ENCODE measurements around the gene SLC39A7. TPM values are rescaled to one million over a fixed set of nuclear protein-coding genes. Genes with fewer than 3 reads are reported as not detected.

SLC39A7 gene
- total and polyA plus RNA-seq, 2 of the 13 experiments (the other 11 are each of a cell fraction or from before 2014, with no cell fraction given): 142 to 229 TPM

DNA sequence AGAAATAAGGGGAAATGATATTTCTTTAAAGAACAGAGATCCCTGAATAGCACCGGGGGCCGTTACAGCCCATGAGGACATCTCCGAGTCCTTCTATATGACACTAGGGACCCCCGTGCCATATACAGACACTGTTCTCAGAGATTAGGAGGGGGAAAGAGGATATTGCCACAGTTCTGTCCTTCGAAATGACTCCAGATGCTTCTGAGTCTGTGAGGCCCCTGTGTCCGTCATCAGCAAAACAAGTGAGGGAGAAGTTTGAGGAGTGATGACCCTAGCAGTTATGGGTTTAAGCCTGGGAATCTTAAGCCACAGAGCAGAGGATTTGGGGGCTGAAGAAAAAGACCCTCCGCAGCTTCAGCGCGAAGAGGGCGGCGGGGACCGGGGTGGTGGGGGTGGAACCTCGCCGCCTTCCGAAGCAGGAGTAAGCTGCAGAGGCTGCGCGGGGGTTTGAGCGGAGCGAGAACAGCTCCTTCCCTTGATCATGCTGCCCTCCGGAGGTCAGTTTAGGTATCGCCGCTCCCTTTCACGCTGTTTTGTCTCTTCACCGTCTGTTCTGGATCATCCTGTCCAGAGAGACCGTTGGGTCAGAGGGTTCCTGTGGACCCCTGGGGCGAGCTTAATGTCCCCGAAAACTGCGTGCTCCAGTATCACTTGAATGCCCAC is 47.4 kb downstream of the SLC39A7 start (continued):
- TF ChIP-seq KAT8 (CRISPR knock-in tag; IDR thresholded peaks at IDR 0.05) (peak; percentile 41; the same call in 1 of the 2 replicates), ZNF775 (CRISPR knock-in tag; IDR thresholded peaks at IDR 0.05; ENCODE audit: borderline replicate concordance) (no peak), ZNF431 (CRISPR knock-in tag; IDR thresholded peaks at IDR 0.05; ENCODE audit: borderline replicate concordance, low read depth) (no peak), KLF15 (CRISPR knock-in tag; IDR thresholded peaks at IDR 0.05; ENCODE audit: borderline replicate concordance) (no peak), ZNF792 (CRISPR knock-in tag; IDR thresholded peaks at IDR 0.05) (peak; percentile 73), RFX1 (IDR thresholded peaks at IDR 0.05) (no peak), KLF11 (CRISPR knock-in tag; IDR thresholded peaks at IDR 0.05) (no peak), ZSCAN21 (CRISPR knock-in tag; IDR thresholded peaks at IDR 0.05; ENCODE audit: borderline replicate concordance) (no peak), KAT7 (CRISPR knock-in tag; IDR thresholded peaks at IDR 0.05; ENCODE audit: borderline replicate concordance) (no peak), SMAD9 (CRISPR knock-in tag; IDR thresholded peaks at IDR 0.05) (no peak)
- TF ChIP-seq, protein P1, sequence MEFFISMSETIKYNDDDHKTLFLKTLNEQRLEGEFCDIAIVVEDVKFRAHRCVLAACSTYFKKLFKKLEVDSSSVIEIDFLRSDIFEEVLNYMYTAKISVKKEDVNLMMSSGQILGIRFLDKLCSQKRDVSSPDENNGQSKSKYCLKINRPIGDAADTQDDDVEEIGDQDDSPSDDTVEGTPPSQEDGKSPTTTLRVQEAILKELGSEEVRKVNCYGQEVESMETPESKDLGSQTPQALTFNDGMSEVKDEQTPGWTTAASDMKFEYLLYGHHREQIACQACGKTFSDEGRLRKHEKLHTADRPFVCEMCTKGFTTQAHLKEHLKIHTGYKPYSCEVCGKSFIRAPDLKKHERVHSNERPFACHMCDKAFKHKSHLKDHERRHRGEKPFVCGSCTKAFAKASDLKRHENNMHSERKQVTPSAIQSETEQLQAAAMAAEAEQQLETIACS (CRISPR knock-in tag; IDR thresholded peaks at IDR 0.05): no peak
- TF ChIP-seq, protein P2, sequence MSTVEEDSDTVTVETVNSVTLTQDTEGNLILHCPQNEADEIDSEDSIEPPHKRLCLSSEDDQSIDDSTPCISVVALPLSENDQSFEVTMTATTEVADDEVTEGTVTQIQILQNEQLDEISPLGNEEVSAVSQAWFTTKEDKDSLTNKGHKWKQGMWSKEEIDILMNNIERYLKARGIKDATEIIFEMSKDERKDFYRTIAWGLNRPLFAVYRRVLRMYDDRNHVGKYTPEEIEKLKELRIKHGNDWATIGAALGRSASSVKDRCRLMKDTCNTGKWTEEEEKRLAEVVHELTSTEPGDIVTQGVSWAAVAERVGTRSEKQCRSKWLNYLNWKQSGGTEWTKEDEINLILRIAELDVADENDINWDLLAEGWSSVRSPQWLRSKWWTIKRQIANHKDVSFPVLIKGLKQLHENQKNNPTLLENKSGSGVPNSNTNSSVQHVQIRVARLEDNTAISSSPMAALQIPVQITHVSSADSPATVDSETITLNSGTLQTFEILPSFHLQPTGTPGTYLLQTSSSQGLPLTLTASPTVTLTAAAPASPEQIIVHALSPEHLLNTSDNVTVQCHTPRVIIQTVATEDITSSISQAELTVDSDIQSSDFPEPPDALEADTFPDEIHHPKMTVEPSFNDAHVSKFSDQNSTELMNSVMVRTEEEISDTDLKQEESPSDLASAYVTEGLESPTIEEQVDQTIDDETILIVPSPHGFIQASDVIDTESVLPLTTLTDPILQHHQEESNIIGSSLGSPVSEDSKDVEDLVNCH (CRISPR knock-in tag; IDR thresholded peaks at IDR 0.05): no peak
- TF ChIP-seq, protein P3, sequence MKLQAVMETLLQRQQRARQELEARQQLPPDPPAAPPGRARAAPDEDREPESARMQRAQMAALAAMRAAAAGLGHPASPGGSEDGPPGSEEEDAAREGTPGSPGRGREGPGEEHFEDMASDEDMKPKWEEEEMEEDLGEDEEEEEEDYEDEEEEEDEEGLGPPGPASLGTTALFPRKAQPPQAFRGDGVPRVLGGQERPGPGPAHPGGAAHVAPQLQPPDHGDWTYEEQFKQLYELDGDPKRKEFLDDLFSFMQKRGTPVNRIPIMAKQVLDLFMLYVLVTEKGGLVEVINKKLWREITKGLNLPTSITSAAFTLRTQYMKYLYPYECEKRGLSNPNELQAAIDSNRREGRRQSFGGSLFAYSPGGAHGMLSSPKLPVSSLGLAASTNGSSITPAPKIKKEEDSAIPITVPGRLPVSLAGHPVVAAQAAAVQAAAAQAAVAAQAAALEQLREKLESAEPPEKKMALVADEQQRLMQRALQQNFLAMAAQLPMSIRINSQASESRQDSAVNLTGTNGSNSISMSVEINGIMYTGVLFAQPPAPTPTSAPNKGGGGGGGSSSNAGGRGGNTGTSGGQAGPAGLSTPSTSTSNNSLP (IDR thresholded peaks at IDR 0.05; ENCODE audit: low read depth, low read length): no peak
- TF ChIP-seq, protein P4, sequence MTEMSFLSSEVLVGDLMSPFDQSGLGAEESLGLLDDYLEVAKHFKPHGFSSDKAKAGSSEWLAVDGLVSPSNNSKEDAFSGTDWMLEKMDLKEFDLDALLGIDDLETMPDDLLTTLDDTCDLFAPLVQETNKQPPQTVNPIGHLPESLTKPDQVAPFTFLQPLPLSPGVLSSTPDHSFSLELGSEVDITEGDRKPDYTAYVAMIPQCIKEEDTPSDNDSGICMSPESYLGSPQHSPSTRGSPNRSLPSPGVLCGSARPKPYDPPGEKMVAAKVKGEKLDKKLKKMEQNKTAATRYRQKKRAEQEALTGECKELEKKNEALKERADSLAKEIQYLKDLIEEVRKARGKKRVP (CRISPR knock-in tag; IDR thresholded peaks at IDR 0.05): no peak
- TF ChIP-seq, protein P5, sequence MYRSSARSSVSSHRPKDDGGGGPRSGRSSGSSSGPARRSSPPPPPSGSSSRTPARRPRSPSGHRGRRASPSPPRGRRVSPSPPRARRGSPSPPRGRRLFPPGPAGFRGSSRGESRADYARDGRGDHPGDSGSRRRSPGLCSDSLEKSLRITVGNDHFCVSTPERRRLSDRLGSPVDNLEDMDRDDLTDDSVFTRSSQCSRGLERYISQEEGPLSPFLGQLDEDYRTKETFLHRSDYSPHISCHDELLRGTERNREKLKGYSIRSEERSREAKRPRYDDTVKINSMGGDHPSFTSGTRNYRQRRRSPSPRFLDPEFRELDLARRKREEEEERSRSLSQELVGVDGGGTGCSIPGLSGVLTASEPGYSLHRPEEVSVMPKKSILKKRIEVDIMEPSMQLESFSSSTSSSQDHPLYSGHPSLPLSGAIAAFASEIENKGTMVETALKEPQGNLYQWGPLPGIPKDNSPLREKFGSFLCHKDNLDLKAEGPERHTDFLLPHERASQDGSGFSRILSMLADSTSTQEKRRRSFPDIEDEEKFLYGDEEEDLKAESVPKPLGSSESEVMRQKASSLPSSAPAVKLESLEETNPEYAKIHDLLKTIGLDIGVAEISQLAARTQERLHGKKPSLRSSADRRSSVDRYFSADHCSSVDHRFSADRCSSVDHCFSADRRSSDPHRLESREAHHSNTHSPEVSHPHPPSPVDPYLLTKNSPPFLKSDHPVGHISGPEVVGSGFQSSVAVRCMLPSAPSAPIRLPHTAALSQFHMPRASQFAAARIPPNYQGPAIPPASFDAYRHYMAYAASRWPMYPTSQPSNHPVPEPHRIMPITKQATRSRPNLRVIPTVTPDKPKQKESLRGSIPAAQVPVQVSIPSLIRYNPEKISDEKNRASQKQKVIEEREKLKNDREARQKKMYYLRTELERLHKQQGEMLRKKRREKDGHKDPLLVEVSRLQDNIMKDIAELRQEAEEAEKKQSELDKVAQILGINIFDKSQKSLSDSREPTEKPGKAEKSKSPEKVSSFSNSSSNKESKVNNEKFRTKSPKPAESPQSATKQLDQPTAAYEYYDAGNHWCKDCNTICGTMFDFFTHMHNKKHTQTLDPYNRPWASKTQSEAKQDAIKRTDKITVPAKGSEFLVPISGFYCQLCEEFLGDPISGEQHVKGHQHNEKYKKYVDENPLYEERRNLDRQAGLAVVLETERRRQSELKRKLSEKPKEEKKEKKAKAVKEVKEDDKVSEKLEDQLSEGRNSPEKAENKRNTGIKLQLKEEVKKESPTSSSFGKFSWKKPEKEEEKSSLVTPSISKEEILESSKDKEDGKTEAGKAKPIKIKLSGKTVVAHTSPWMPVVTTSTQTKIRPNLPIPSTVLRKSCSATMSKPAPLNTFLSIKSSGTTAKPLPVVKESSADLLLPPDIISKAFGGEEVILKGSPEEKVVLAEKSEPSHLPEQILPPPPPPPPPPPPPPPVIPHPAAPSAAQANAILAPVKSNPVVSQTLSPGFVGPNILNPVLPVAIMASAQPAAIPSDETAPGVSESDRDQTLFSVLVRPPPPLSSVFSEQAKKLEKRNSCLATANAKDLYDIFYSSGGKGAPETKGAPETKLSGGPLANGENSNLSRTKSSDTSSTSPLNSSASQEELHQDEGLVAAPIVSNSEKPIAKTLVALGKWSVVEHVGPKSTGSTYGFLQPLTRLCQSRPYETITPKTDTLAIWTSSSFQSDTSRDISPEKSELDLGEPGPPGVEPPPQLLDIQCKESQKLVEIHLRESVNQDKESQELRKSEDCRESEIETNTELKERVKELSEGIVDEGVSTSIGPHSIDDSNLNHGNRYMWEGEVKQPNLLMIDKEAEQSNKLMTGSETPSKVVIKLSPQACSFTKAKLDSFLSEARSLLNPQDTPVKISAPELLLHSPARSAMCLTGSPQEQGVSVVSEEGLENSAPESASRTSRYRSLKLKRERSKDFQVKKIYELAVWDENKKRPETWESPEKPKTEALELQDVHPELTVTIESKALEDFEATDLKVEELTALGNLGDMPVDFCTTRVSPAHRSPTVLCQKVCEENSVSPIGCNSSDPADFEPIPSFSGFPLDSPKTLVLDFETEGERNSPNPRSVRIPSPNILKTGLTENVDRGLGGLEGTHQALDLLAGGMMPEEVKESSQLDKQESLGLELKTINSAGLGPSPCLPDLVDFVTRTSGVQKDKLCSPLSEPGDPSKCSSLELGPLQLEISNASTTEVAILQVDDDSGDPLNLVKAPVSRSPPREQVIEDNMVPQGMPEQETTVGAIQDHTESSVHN (CRISPR knock-in tag; IDR thresholded peaks at IDR 0.05): no peak
